Body of pancreas (tissue), 4 donors: ENCODE data around the gene ADGRV1.
"Not testable (repeated sequence)": the region's sequence is repeated elsewhere in the genome, so short reads cannot be mapped to it uniquely, and the experiment has no call there.

ENCODE experiments used
- POLR2A ChIP-seq, 3 donors: fragments of 450-650 bp; IDR thresholded peaks; one replicate each; pipeline ENCODE4 v1.6.1; 2016; ENCODE audit warnings: antibody characterized with exemption in 3 of 3, mild to moderate bottlenecking in 2 of 3
- TF ChIP-seq, protein P1 (sequence below), 7 experiments: fragments of 450-650 bp in 4 of 7; fragments of 200-600 bp in 3 of 7; sonication (generic) in 3 of 7; IDR thresholded peaks; one replicate each; pipeline ENCODE4 v1.5.1; 2016 to 2019; ENCODE audit warnings: antibody characterized with exemption in 7 of 7

DNA sequence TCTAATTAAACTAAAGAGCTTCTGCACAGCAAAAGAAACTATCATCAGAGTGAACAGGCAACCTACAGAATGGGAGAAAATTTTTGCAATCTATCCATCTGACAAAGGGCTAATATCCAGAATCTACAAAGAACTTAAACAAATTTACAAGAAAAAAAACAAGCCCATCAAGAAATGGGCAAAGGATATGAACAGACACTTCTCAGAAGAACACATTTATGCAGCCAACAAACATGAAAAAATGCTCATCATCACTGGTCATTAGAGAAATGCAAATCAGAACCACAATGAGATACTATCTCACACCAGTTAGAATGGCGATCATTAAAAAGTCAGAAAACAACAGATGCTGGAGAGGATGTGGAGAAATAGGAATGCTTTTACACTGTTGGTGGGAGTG, 241.5 kb downstream of the ADGRV1 start:
- TF ChIP-seq, protein P1, sequence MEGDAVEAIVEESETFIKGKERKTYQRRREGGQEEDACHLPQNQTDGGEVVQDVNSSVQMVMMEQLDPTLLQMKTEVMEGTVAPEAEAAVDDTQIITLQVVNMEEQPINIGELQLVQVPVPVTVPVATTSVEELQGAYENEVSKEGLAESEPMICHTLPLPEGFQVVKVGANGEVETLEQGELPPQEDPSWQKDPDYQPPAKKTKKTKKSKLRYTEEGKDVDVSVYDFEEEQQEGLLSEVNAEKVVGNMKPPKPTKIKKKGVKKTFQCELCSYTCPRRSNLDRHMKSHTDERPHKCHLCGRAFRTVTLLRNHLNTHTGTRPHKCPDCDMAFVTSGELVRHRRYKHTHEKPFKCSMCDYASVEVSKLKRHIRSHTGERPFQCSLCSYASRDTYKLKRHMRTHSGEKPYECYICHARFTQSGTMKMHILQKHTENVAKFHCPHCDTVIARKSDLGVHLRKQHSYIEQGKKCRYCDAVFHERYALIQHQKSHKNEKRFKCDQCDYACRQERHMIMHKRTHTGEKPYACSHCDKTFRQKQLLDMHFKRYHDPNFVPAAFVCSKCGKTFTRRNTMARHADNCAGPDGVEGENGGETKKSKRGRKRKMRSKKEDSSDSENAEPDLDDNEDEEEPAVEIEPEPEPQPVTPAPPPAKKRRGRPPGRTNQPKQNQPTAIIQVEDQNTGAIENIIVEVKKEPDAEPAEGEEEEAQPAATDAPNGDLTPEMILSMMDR (IDR thresholded peaks at IDR 0.05), result not testable (repeated sequence)
- TF ChIP-seq POLR2A (IDR thresholded peaks at IDR 0.05), result not testable (repeated sequence)
